Skin epidermis (tissue), 12 donors: Measurements from ENCODE around the gene CDH12.
"Not testable (repeated sequence)": the region's sequence is repeated elsewhere in the genome, so short reads cannot be mapped to it uniquely, and the experiment has no call there.

Experiments used
- H3K27ac ChIP-seq, 21 experiments: fragments of 200-600 bp; sonication (generic) in 11 of 21; one replicate each; pipeline ENCODE4 v1.5.0; 2020; ENCODE audit warnings: mild to moderate bottlenecking in 3 of 21, inconsistent platforms in 2 of 21, moderate library complexity in 2 of 21
- H3K4me3 ChIP-seq, 7 experiments: fragments of 200-600 bp; sonication (generic) in 2 of 7; one replicate each; pipeline ENCODE4 v1.5.0; 2020; ENCODE audit warnings: inconsistent platforms in 2 of 7, mild to moderate bottlenecking in 2 of 7, moderate library complexity in 1 of 7

The CDH12 gene

GRCh38 chr5:22776285-22776684 is 76.9 kb downstream of the CDH12 start:
- H3K27ac ChIP-seq, result no peak overlapping the region
- H3K4me3 ChIP-seq, result no peak overlapping the region

GRCh38 chr5:22774214-22774613 is 78.9 kb downstream of the CDH12 start:
- H3K27ac ChIP-seq, H3K4me3 ChIP-seq: not testable (repeated sequence)

- H3K27ac ChIP-seq, result no peak overlapping the region
- no peak overlapping the region for H3K4me3 ChIP-seq
These were observed 88.4 kb downstream of the CDH12 start for GRCh38 chr5:22764736-22765135.

GRCh38 chr5:22757776-22758175 is 95.4 kb downstream of the CDH12 start:
- no peak overlapping the region for H3K4me3 ChIP-seq
- no peak overlapping the region for H3K27ac ChIP-seq

GRCh38 chr5:22754155-22754554 is 99.0 kb downstream of the CDH12 start:
- H3K4me3 ChIP-seq, result no peak overlapping the region

GRCh38 chr5:22751536-22751935 is 101.6 kb downstream of the CDH12 start:
- Histone ChIP-seq H3K4me3 (no peak overlapping the region), H3K27ac (no peak overlapping the region)

More at GRCh38 chr5:22754155-22754554, 99.0 kb downstream of the CDH12 start:
- no peak overlapping the region for H3K27ac ChIP-seq

- H3K27ac ChIP-seq, result no peak overlapping the region
These were observed 116.6 kb downstream of the CDH12 start for GRCh38 chr5:22736443-22737003.

GRCh38 chr5:22734907-22735306 is 118.2 kb downstream of the CDH12 start:
- Histone ChIP-seq H3K27ac (no peak overlapping the region), H3K4me3 (no peak overlapping the region)

More at GRCh38 chr5:22736443-22737003, 116.6 kb downstream of the CDH12 start:
- no peak overlapping the region for H3K4me3 ChIP-seq

- Histone ChIP-seq H3K27ac (no peak overlapping the region), H3K4me3 (no peak overlapping the region)
These were observed 124.5 kb downstream of the CDH12 start for GRCh38 chr5:22728610-22729009.

GRCh38 chr5:22722491-22722890 is 130.7 kb downstream of the CDH12 start:
- Histone ChIP-seq H3K4me3 (no peak overlapping the region), H3K27ac (no peak overlapping the region)

GRCh38 chr5:22722056-22722455 is 131.1 kb downstream of the CDH12 start:
- H3K27ac ChIP-seq, result no peak overlapping the region
- H3K4me3 ChIP-seq, result no peak overlapping the region

GRCh38 chr5:22719842-22720241 is 133.3 kb downstream of the CDH12 start:
- no peak overlapping the region for H3K4me3 ChIP-seq
- H3K27ac ChIP-seq, result no peak overlapping the region

GRCh38 chr5:22710660-22711059 is 142.5 kb downstream of the CDH12 start:
- Histone ChIP-seq H3K4me3 (no peak overlapping the region), H3K27ac (no peak overlapping the region)

GRCh38 chr5:22709743-22710142 is 143.4 kb downstream of the CDH12 start:
- Histone ChIP-seq H3K27ac (no peak overlapping the region), H3K4me3 (no peak overlapping the region)

GRCh38 chr5:22708770-22709328 is 144.3 kb downstream of the CDH12 start:
- H3K27ac ChIP-seq, result no peak overlapping the region
- no peak overlapping the region for H3K4me3 ChIP-seq

GRCh38 chr5:22706901-22707300 is 146.2 kb downstream of the CDH12 start:
- H3K4me3 ChIP-seq, result no peak overlapping the region
- no peak overlapping the region for H3K27ac ChIP-seq

GRCh38 chr5:22699319-22699718 is 153.8 kb downstream of the CDH12 start:
- Histone ChIP-seq H3K4me3 (no peak overlapping the region), H3K27ac (no peak overlapping the region)

GRCh38 chr5:22693121-22693520 is 160.0 kb downstream of the CDH12 start:
- H3K4me3 ChIP-seq, result no peak overlapping the region

GRCh38 chr5:22683050-22683449 is 170.1 kb downstream of the CDH12 start:
- no peak overlapping the region for H3K27ac ChIP-seq

More at GRCh38 chr5:22693121-22693520, 160.0 kb downstream of the CDH12 start:
- H3K27ac ChIP-seq, result no peak overlapping the region

GRCh38 chr5:22678886-22679285 is 174.3 kb downstream of the CDH12 start:
- Histone ChIP-seq H3K27ac (no peak overlapping the region), H3K4me3 (no peak overlapping the region)

More at GRCh38 chr5:22683050-22683449, 170.1 kb downstream of the CDH12 start:
- no peak overlapping the region for H3K4me3 ChIP-seq

- H3K27ac ChIP-seq, result no peak overlapping the region
- no peak overlapping the region for H3K4me3 ChIP-seq
These were observed 180.0 kb downstream of the CDH12 start for GRCh38 chr5:22673131-22673530.

- Histone ChIP-seq H3K27ac (no peak overlapping the region), H3K4me3 (no peak overlapping the region)
These were observed 183.8 kb downstream of the CDH12 start for GRCh38 chr5:22669345-22669744.
